Measurements from ENCODE around the gene FIBCD1.

FIBCD1 gene

GRCh38 chr9:130937146-130938076 is 1.6 kb downstream of the FIBCD1 start:
- no peak for DNase-seq (ENCODE audit: low spot score)

GRCh38 chr9:130936285-130937117 is 2.5 kb downstream of the FIBCD1 start:
- no peak for DNase-seq (ENCODE audit: low spot score)

- no peak for DNase-seq (ENCODE audit: low spot score)
Observed at GRCh38 chr9:130935648-130936271, 3.3 kb downstream of the FIBCD1 start.

- no peak for DNase-seq (ENCODE audit: low spot score)
Observed at GRCh38 chr9:130934702-130935647, 4.1 kb downstream of the FIBCD1 start.

GRCh38 chr9:130934246-130934645 is 4.8 kb downstream of the FIBCD1 start:
- DNase-seq (ENCODE audit: low spot score) = no peak

- DNase-seq (ENCODE audit: low spot score) = no peak
Observed at GRCh38 chr9:130933114-130934046, 5.7 kb downstream of the FIBCD1 start.

GRCh38 chr9:130932255-130933079 is 6.6 kb downstream of the FIBCD1 start:
- DNase-seq (ENCODE audit: low spot score) = peak; percentile 40

- no peak for DNase-seq (ENCODE audit: low spot score)
Observed at GRCh38 chr9:130931508-130932254, 7.4 kb downstream of the FIBCD1 start.

GRCh38 chr9:130930804-130931349 is 8.2 kb downstream of the FIBCD1 start:
- DNase-seq (ENCODE audit: low spot score) = no peak

- no peak for DNase-seq (ENCODE audit: low spot score)
Observed at GRCh38 chr9:130930132-130930803, 8.8 kb downstream of the FIBCD1 start.

- no peak for DNase-seq (ENCODE audit: low spot score)
Observed at GRCh38 chr9:130929571-130930038, 9.4 kb downstream of the FIBCD1 start.

- no peak for DNase-seq (ENCODE audit: low spot score)
Observed at GRCh38 chr9:130927995-130928900, 10.8 kb downstream of the FIBCD1 start.

GRCh38 chr9:130927338-130927737 is 11.7 kb downstream of the FIBCD1 start:
- no peak for DNase-seq (ENCODE audit: low spot score)

GRCh38 chr9:130925050-130925678 is 13.9 kb downstream of the FIBCD1 start:
- no peak for DNase-seq (ENCODE audit: low spot score)

- no peak for DNase-seq (ENCODE audit: low spot score)
Observed at GRCh38 chr9:130924448-130924788, 14.6 kb downstream of the FIBCD1 start.
